Cerebellar cortex (tissue), 1 donor: ENCODE results near the gene GPHN.
"Not testable (repeated sequence)": the region's sequence is repeated elsewhere in the genome, so short reads cannot be mapped to it uniquely, and the experiment has no call there.

Experiments
- DNase-seq: peaks from one replicate; pipeline ENCODE4 v3.0.0-alpha.2; 2015; ENCODE audit warnings: low spot score

Gene GPHN

DNA sequence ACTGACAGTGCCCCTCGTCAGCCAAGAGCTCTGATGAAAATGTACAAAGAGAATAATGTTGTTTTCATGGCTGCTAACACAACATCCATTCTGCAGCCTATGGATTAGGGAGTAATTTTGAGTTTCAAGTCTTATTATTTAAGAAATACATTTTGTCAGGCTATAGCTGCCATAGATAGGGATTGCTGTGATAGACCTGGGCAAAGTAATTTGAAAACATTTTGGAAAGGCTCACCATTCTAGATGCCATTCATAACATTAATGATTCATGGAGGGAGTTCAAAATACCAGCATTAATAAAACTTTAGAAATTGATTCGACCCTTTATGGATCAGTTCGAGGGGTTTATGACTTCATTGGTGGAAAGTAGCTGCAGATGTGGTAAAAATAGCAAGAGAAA is 149.8 kb downstream of the GPHN start:
- no peak for DNase-seq

DNA sequence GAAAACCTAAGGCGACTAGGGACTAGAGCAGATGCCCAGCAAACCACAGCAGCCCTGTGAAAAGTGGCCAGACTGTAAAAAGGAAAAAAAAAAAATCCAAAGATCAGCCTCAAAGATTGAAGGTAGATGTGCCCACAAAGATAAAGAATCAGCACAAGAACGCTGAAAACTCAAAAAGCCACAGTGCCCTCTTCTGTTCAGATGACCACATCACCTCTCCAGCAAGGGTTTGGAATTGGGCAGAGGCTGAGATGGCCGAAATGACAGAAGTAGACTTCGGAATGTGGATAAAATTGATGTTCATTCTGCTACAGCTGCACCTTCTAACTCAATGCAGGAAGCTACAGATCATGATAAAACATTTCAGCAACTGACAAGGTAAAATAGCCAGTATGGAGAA is 154.4 kb downstream of the GPHN start:
- DNase-seq: no peak

DNA sequence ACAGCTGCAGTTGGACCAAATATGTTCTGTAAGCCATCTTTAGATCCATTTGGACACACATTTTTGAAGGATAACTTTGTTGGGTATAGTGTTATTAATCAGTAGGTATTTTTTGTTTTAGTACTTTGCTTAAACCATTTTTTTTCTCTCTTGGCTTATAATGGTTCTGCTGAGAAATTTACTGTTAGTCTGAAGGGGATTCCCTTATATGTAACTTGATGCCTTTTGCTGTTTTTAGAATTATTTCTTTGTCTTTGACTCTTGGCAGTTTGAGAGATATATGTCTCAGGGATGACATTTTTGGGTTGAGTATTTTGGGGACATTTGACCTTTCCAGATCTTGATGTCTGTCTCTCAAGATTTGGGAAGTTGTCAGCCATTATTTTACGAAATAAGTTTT is 169.8 kb downstream of the GPHN start:
- no peak for DNase-seq

DNA sequence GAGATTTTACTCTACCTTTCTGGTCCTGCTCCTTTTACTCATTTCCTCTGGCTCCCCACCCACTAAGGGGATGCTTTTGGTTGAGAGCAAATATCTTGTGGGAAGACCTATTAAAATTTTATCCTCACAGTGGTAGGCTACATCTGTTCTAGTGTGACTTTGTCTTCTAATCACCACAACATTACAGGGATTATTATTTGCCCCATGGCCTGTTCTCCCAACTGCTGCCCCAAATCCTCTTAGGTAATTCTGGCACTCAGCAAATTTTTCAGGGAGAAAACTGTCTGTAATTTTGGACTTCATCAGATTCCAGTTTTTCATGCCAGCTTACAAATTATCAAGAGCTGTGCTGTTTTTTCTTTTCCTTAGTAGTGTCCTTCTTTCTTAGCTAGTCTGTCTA is 172.3 kb downstream of the GPHN start:
- no peak for DNase-seq

DNA sequence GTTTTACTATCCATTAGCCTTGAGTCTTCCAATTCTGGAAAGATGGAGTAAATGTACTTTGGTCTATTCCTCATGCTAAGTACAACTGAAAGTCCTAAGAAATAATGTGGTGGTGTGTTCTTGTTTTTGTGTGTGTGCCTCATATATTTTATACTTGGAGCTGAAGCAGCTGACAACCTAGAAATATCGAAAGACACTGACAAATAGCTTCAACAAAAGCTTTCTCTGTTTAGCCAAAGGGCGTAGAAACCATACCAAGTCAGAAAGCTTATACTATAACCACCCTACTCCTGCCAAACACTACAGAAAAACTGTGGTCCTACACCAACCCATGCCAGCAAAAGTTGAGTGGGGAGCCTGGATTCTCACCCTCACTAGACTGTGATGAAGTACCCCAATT is 188.4 kb downstream of the GPHN start:
- DNase-seq: no peak

DNA sequence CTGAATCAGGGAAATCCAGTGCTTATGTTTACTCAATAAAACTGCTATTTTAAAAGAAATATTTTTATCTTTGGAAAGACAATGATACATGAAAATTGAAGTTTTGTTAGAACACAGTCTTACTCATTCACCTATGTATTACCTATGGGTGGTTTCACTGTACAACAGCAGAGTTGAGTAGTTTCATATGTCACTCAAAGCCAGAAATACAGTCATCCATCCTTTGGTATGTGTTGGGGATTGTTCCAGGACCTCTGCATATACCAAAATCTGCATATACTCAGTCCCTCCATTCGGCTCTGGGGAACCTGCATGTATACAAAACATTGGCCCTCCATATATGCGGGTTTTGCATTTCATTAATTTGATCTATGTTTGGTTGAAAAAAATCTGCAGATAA is 190.6 kb downstream of the GPHN start:
- no peak for DNase-seq

DNA sequence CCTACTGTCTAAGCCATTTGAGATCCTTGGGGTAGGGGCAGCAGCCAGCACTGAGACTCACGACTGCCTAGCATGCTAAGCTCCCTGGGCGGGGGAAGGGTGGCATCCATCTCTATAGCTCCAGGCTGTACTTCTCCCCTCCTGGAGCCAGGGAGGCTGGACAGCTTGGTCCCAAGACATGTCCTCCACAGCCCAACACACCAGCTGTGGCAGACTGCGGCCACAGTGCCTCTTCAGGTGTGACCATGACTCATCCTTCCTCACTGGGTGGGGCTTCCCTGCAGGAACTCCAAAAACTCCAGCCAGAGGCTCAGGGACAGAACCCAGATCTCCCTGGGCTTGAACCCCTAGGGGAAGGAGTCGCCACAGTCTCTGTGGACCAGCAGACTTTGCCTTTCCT is 193.9 kb downstream of the GPHN start:
- DNase-seq: no peak

DNA sequence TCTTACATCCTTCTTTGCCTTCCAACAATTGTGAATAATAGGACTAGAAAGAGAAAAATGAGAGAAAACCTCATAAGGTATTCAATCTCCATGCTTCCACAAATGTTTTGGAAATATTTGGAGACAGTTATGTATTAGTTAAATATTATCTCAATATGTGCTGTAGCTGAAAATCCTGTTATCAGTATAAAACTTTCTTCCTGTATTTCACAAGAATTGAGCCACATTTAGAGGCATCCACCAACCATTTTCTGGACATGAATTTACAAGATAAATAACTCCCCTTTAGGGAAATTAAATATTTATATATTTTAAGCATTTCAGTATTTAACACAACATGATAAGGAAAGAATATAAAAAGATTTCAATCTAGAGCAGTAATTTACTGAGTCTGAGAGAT is 200.3 kb downstream of the GPHN start:
- DNase-seq: no peak

DNA sequence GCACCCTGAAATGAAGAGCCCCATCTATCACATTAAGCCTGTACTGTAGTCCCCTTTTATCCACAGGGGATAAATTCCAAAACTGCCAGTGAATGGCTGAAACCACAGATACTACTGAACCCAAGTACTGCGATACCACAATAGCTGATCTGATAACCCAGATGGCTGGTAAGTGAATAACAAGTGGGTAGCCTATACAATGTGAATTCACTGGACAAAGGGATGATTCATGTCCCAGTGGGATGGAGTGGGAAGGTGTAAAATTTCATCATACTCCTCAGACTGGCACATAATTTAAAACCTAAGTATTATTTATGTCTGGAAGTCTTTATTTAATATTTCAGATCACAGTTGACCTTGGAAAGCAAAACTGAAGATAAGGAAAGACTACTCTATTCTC is 201.3 kb downstream of the GPHN start:
- no peak for DNase-seq

DNA sequence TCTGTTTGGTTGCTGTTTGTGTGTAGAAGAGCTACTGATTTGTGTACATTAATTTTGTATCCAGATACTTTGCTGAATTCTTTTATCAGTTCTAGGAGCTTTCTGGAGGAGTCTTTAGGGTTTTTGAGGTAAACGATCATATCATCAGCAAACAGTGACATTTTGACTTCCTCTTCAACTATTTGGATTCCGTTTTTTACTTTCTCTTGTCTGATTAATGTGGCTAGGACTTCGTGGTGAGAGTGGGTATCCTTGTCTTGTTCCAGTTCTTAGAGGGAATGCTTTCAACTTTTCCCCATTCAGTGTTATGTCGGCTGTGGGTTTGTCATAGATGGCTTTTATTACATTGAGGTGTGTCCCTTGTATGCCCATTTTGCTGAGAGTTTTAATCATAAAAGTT is 206.3 kb downstream of the GPHN start:
- DNase-seq: not testable (repeated sequence)

DNA sequence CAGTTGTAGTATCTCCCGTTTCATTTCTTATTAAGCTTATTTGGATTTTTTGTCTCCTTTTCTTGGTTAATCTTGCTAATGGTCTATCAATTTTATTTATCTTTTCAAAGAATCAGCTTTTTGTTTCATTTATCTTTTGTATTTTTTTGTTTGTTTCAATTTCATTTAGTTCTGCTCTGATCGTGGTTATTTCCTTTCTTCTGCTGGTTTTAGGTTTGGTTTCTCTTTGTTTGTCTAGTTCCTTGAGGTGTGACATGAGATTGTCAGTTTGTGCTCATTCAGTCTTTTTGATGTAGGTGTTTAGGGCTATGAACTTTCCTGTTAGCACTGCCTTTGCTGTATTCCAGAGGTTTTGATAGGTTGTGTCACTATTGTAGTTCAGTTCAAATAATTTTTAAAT is 207.4 kb downstream of the GPHN start:
- not testable (repeated sequence) for DNase-seq

DNA sequence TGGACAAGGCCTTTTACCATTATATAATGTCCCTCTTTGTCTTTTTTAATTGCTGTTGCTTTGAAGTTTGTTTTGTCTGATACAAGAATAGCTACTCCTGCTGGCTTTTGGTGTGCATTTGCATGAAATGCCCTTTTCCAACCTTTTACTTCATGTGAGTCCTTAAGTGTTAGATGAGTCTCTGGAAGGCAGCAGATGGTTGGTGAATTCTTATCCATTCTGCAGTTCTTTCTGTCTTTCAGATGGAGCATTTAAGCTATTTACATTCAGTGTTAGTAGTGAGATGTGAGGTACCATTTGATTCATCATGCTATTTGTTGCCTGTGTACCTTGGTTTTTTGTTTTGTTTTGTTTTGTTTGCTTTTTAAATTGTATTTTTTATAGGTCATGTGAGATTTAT is 208.3 kb downstream of the GPHN start:
- DNase-seq: no peak

DNA sequence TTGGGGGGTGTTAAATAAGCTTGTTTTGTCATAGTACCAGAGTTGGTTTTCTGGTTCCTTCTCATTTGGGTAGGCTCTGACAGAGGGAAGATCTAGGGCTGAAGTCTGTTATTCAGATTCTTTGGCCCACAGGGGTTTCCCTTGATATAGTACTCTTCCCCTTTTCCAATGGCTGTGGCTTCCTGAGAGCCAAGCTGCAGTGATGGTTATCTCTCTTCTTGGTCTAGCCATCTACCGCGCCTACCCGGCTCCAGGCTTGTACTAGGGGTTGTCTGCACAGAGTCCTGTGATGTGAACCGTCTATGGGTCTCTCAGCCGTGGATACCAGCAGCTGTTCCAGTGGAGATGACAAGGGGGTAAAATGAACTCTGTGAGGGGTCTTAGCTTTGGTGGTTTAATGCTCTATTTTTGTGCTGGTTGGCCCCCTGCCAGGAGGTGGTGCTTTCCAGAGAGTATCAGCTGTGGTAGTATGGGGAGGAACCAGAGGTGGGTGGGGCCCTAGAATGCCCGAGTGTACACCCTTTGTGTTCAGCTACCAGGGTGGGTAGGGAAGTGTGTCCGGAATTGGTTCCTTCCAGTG is 209.7 kb downstream of the GPHN start:
- DNase-seq: no peak

DNA sequence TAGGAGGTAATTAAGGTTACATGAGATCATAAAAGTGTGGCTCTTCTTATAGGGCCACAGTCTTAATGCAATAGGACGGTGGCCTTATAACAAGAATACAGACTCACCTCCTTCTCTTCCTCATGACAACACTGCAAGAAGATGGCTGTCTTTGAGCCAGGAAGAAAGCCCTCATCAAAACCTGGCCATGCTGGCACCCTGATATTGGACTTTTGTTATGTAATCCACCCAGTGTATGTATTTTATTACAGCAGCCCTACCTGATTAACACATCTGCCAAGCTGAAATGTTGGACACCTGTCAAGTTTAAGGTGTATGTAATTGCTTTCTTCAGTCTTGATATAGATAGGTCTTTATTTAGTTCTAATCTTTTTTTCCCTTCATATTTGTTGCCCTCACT is 217.0 kb downstream of the GPHN start:
- DNase-seq: no peak

DNA sequence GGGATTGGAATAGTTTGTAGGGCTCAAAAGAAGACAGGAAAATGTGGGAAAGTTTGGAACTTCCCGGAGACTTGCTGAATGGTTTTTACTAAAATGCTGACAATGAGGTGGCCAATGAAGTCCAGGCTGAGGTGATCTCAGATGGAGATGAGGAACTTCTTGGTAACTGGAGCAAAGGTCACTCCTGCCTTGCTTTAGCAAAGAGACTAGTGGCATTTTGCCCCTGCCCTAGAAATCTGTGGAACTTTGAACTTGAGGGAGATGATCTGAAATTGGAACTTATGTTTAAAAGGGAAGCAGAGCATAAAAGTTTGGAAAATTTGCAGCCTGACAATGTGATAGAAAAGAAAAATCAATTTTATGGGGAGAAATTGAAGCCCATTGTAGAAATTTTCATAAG is 223.4 kb downstream of the GPHN start:
- DNase-seq: not testable (repeated sequence)

DNA sequence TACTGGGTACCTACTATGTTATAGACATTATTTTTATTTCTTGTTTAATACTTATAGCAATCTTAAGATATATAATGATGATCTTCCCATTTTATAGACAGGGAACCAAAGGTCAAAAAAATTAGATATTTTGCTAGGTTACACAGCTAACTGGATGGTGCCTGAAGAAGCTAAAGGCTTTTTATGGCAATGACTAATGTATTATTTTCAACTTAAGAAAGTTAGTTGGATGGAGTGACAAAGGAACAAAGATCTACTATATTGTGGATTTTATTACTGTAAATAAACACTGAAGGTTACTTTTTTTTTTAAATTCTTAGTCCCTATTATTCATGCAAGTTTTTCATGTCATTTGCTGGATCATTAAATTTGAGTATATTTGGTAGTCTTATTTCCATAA is 227.9 kb downstream of the GPHN start:
- DNase-seq: no peak

DNA sequence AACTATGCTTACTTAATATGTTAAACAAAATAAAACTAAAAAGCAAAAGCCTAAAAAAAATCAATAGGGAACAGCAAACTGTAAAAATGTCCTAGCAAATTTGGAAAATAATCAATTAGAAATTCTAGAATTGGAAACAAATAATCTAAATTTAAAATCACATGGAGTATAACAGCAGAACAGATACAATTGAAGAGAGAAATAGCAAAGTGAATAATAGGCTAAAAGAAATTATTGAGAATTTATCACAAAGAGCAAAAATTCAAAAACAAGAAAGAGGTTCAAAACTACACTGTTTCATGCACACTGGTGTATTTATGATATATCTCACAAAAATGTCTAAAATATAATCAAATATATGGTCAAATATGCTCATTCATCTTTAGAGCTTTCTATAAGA is 231.9 kb downstream of the GPHN start:
- no peak for DNase-seq

DNA sequence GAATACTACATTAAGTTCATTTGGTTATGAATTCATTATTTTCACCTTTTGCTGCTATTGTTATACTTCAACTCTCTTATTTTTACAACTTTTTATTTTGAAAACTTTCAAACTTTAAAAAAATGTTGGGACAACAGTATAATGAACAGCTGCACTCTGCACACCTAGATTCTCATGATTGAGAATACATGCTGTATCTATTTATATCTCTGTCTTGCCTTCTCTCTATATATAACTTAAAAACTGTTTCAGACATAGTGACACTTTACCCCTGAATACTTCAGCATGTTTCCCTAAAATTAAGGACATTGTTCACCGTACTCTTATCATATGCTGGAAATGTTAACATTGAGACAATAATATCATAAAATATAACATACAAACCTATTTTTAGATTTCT is 237.1 kb downstream of the GPHN start:
- no peak for DNase-seq

DNA sequence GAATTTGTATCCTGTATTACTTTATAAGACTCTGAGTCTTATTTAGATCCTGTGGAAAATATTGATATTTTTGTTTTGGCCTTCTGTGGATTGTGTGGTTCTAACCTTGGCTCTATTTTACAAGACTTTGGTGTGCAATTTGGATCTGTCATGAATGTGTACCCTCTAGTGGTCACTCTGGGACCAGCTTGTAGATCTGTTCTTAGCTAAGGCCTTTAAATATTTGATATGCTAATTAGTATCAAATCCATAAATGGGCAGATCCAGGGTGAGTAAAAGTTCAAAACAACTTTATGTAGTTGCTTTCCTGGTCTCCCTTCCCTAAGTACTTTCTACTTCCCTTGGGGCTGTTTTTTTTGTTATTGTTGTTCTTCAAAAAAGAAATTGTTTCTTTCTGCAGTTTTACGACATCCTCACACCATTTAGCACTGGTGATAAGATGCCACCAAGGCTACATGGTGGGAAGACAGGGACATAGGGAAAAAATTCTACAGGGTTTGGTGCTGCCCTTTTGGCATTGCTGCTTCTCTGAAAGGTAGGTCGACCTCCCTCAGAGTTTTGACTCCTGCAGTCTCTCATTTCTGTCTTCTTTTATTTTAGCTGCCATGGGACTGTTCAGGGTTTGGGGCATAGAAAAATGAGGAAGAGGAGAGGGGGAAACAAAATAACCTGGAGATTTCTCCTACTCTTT is 238.5 kb downstream of the GPHN start:
- peak; percentile 26 for DNase-seq

DNA sequence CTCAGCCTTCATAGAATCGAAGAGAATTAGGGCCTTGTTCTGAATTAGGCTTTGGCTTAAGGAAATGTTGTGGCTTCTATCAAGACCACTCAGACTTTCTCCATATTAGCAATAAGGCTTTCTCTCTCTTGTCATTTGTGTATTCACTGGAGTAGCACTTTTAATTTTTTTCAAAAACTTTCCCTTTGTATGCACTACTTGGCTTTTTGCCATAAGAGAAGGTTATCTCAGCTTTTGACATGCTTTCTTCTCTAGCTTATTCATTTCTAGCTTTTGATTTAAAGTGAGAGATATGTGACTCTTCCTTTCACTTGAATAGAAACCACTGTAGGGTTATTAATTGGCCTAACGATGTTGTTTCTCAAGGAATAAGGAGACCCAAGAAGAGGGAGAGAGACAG is 244.2 kb downstream of the GPHN start:
- no peak for DNase-seq

DNA sequence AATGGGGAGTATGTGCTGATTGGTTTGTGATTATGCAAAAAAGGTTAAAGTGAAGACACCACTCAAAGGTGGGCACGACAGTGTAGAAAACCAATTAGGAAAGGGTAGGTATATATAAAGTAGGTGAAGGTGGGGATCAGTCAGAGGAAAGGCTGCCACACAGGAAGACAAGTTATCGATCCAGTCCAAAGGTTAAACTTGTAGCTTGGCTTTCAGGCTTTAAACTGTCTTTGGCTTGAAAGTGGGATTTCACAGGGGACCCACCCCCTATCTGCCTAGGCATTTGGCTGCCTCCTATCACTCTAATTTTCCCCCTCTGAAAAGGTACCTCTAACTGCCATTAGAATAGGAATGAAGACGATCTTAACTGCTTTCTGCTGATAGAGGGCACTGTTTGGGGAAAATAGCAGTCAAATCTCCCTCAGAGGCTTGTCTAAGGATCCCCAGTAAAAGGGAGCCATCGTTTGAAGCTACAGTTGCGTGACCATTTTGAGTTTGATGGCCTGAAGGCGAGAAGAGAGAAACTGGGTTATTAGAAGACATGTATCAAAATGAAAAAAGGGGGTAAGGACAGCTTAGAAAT is 250.2 kb downstream of the GPHN start:
- DNase-seq: no peak

DNA sequence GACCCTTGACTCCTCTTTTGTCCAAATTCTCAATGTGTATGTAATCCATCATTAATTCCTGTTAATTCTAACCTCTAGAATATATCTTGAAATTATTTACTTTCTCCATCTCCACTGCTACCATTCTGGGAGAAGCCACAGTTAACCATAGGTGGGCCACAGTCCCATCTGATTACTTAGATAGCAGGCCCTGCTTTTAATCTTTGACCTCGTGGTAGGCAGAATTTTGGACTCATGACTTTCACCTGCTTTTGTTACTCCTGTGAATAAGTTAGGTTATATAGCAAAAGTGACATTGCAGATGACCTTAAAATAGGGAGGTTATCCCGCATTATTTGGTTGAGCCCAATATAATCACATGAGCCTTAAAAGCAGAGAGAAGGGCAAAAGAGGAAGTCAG is 264.2 kb downstream of the GPHN start:
- no peak for DNase-seq

DNA sequence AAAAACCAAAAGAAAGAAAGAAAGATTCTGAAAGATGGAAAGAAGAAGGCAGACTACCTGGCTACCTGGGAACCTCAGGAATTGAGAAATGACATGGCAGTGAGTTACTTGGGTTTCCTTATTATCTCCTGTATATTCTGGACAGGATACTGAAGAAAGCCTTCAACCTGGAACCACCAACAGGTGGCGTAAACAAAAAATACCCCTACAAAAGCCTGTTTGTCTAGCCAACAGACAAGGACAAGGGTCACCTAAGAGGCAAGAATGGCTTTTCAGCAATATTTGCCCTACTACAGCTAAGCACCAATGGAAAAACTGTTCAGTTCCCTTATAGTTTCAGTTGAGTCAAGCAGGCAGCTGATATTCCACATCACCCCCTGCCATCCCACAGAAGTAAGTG is 274.9 kb downstream of the GPHN start:
- DNase-seq: no peak

DNA sequence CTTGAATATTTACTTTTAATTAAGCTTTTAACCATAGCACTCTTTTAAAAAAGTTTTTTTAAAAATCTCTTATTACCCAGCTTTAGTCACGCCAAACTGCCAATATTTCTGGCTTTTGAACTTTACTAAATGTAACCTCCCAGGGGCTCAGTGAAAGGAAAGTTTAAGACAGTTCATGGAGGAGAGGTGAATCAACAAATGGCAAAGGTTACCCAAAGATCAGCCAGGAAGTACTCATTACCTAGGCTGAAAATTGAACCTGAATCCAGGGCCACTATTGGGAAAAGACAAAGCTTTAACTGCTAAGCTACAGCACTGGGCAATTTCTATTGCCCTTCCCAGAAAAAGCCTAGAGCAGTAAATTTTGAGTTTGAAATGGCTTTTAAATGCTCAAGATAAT is 282.2 kb downstream of the GPHN start:
- no peak for DNase-seq
